GM23338 (cell line): ENCODE results near the gene SEC22A. TPM values are rescaled to one million over a fixed set of nuclear protein-coding genes. Genes with fewer than 3 reads are reported as not detected.

ENCODE experiments used
- ATAC-seq: fragments of 200-7000 bp; cut with Tn5 transposase; 3 replicates; pipeline ENCODE4 v1.9.1; 2020
- DNase-seq: peaks from one replicate; pipeline ENCODE4 v3.0.0-alpha.2; 2015; ENCODE audit warnings: low spot score
- H2AFZ ChIP-seq: fragments of 200-600 bp; sonication (generic); 2 replicates; pipeline ENCODE4 v1.8.0; 2016; ENCODE audit warnings: antibody characterized with exemption, mild to moderate bottlenecking, moderate library complexity
- H3F3A ChIP-seq: fragments of 200-600 bp; sonication (generic); replicated peaks from 2 replicates; pipeline ENCODE4 v1.8.0; 2017; ENCODE audit warnings: antibody characterized with exemption, mixed run types, low read depth
- H3K27ac ChIP-seq: fragments of 200-600 bp; sonication (generic); 2 replicates; pipeline ENCODE4 v1.6.1; 2016; ENCODE audit warnings: low read depth
- H3K27me3 ChIP-seq: fragments of 200-600 bp; sonication (generic); 2 replicates; pipeline ENCODE4 v1.8.0; 2016; ENCODE audit warnings: mild to moderate bottlenecking, mixed run types, moderate library complexity; ENCODE audit not compliant: insufficient read depth
- H3K36me3 ChIP-seq: fragments of 200-600 bp; sonication (generic); 2 replicates; pipeline ENCODE4 v1.8.0; 2016; ENCODE audit warnings: mild to moderate bottlenecking; ENCODE audit not compliant: insufficient read depth
- H3K4me1 ChIP-seq: fragments of 200-600 bp; sonication (generic); 2 replicates; pipeline ENCODE4 v1.8.0; 2016; ENCODE audit warnings: mild to moderate bottlenecking, moderate library complexity; ENCODE audit not compliant: insufficient read depth
- H3K4me2 ChIP-seq: fragments of 200-600 bp; sonication (generic); 2 replicates; pipeline ENCODE4 v1.7.1; 2017; ENCODE audit warnings: mixed run types
- H3K4me3 ChIP-seq: fragments of 200-600 bp; sonication (generic); 2 replicates; pipeline ENCODE4 v1.6.1; 2016; ENCODE audit warnings: mixed run types
- H3K79me2 ChIP-seq: fragments of 200-600 bp; sonication (generic); replicated peaks from 2 replicates; pipeline ENCODE4 v1.8.0; 2017; ENCODE audit warnings: mild to moderate bottlenecking; ENCODE audit not compliant: insufficient read depth
- H3K9me2 ChIP-seq: fragments of 200-600 bp; sonication (generic); 2 replicates; pipeline ENCODE4 v1.8.0; 2017; ENCODE audit not compliant: insufficient read depth
- H4K20me1 ChIP-seq: fragments of 200-600 bp; sonication (generic); replicated peaks from 2 replicates; pipeline ENCODE4 v1.8.0; 2017; ENCODE audit warnings: mild to moderate bottlenecking; ENCODE audit not compliant: insufficient read depth
- H3K27ac Mint-ChIP-seq: 2 replicates; pipeline ENCODE4 v1.8.0; 2020; ENCODE audit warnings: inconsistent platforms, mild to moderate bottlenecking, moderate library complexity, mixed read lengths
- H3K27me3 Mint-ChIP-seq: 3 replicates; pipeline ENCODE4 v1.8.0; 2022; ENCODE audit warnings: low read depth, mild to moderate bottlenecking, moderate library complexity, mixed read lengths, inconsistent platforms; ENCODE audit not compliant: insufficient read depth, poor library complexity
- H3K36me3 Mint-ChIP-seq: 3 replicates; pipeline ENCODE4 v1.8.0; 2021; ENCODE audit warnings: low read depth, mild to moderate bottlenecking, inconsistent platforms, moderate library complexity, mixed read lengths
- H3K4me1 Mint-ChIP-seq: 3 replicates; pipeline ENCODE4 v1.8.0; 2020; ENCODE audit warnings: mild to moderate bottlenecking, inconsistent platforms, mixed read lengths
- H3K4me3 Mint-ChIP-seq: 3 replicates; pipeline ENCODE4 v1.8.0; 2021; ENCODE audit warnings: moderate library complexity, mild to moderate bottlenecking, inconsistent platforms, mixed read lengths
- H3K9me3 Mint-ChIP-seq: 3 replicates; pipeline ENCODE4 v1.8.0; 2020; ENCODE audit warnings: moderate library complexity, mild to moderate bottlenecking, inconsistent platforms, mixed read lengths
- CREB1 ChIP-seq: fragments of 250-450 bp; sonication (Bioruptor Pico); IDR thresholded peaks from 2 replicates; pipeline ENCODE4 v1.5.0; 2020; ENCODE audit warnings: low read depth, mild to moderate bottlenecking, moderate library complexity
- CTCF ChIP-seq, 2 experiments: fragments of 200-600 bp in 1 of 2; sonication (generic) in 1 of 2; conservative IDR thresholded peaks; 2 replicates each; pipeline versions ENCODE4 v1.5.1 to v1.6.1; 2016 to 2017; ENCODE audit warnings: antibody characterized with exemption in 2 of 2, low read depth in 2 of 2, mild to moderate bottlenecking in 2 of 2, moderate library complexity in 1 of 2
- ETS1 ChIP-seq: IDR thresholded peaks from 2 replicates; pipeline ENCODE4 v1.6.1; 2016; ENCODE audit warnings: antibody characterized with exemption
- EZH2 ChIP-seq: fragments of 200-600 bp; sonication (generic); IDR thresholded peaks from one replicate; pipeline ENCODE4 v1.8.0; 2017; ENCODE audit warnings: antibody characterized with exemption, mild to moderate bottlenecking, low read depth; ENCODE audit not compliant: unreplicated experiment
- EZH2phosphoT487 ChIP-seq: fragments of 200-600 bp; sonication (generic); IDR thresholded peaks from one replicate; pipeline ENCODE4 v1.8.1; 2018; ENCODE audit warnings: antibody characterized with exemption; ENCODE audit not compliant: unreplicated experiment
- JUNB ChIP-seq: IDR thresholded peaks from one replicate; pipeline ENCODE4 v1.6.1; 2016; ENCODE audit warnings: antibody characterized with exemption; ENCODE audit not compliant: unreplicated experiment
- NANOG ChIP-seq: IDR thresholded peaks from 2 replicates; pipeline ENCODE4 v1.6.1; 2016; ENCODE audit warnings: antibody characterized with exemption, borderline replicate concordance
- POLR2AphosphoS5 ChIP-seq: IDR thresholded peaks from 2 replicates; pipeline ENCODE4 v1.6.1; 2016; ENCODE audit warnings: antibody characterized with exemption, low read depth
- REST ChIP-seq: IDR thresholded peaks from one replicate; pipeline ENCODE4 v1.6.1; 2018; ENCODE audit warnings: antibody characterized with exemption; ENCODE audit not compliant: unreplicated experiment
- STAT1 ChIP-seq: IDR thresholded peaks from one replicate; pipeline ENCODE4 v1.6.1; 2016; ENCODE audit warnings: antibody characterized with exemption; ENCODE audit not compliant: unreplicated experiment
- ZNF331 ChIP-seq: fragments of 250-450 bp; sonication (Bioruptor Pico); IDR thresholded peaks from 2 replicates; pipeline ENCODE4 v1.5.0; 2020; ENCODE audit warnings: low read depth, mild to moderate bottlenecking, moderate library complexity
- polyA plus RNA-seq: library from polyadenylated mRNA; unstranded; fragments of >200 nt; fragmentation: Nextera tagmentation; extraction: Ambion mirVana; gene quantifications from 2 replicates; pipeline ENCODE4 v1.2.1, GENCODE V29; 2016
- total RNA-seq: library from RNA; depleted of rRNA; stranded (reverse); fragments of >200 nt; shearing (Covaris generic); gene quantifications from 2 replicates; pipeline ENCODE4 v1.2.3, GENCODE V29; 2014

The SEC22A gene
- total and polyA plus RNA-seq, 2 experiments from 2014 or later = 11.2 to 24.1 TPM

DNA sequence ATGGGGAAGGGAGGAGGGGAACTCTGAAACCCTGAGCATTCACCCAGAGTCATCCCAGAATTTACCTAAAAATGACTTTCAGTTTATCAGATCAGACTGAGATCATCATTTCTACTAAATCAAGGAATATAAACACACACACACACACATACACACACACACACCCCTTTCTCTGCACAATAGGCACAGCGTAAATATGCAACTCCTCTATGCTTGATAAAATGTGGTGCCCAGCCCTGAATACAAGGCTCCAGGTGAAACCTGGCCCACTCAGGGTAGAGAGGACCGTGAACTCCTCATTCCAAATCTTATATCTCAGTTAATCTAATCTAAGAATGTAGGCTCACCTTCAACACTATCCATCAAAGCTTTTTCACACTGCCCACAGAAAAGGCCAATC, 31.8 kb upstream of the SEC22A start:
- Mint-ChIP-seq H3K9me3 (peaks cover 9% of the 10 kb centered on the region), H3K27ac (no peak overlapping the region), H3K36me3 (peaks cover 28% of the 10 kb centered on the region), H3K4me3 (no peak overlapping the region), H3K27me3 (peaks cover 3% of the 10 kb centered on the region), H3K4me1 (peaks cover 11% of the 10 kb centered on the region)
- DNase-seq (no peak), ATAC-seq (no peak)
- H3K4me3 ChIP-seq = no peak overlapping the region
- H3K27ac ChIP-seq = no peak overlapping the region
- no peak overlapping the region for H2AFZ ChIP-seq
- no peaks in the 10 kb centered on the region for H3K4me1 ChIP-seq
- H3K9me2 ChIP-seq = no peaks in the 10 kb centered on the region
- no peak overlapping the region for H3K4me2 ChIP-seq
- no peaks in the 10 kb centered on the region for H3F3A ChIP-seq
- no peaks in the 10 kb centered on the region for H3K27me3 ChIP-seq
- no peaks in the 10 kb centered on the region for H3K79me2 ChIP-seq
- peaks cover 8% of the 10 kb centered on the region; the same call in 1 of the 2 replicates for H3K36me3 ChIP-seq
- H4K20me1 ChIP-seq = no peaks in the 10 kb centered on the region
- TF ChIP-seq NANOG (no peak), STAT1 (no peak), EZH2phosphoT487 (no peak), ETS1 (no peak), CTCF (conservative IDR thresholded peaks at IDR 0.05; ENCODE audit: low read depth in 2 of 2) (no peak), CREB1 (no peak), POLR2AphosphoS5 (no peak), ZNF331 (CRISPR knock-in tag) (no peak)

GRCh38 chr3:123180791-123181190, 21.0 kb upstream of the SEC22A start:
- DNase-seq = no peak
- no peak for ATAC-seq
- H3K27me3 Mint-ChIP-seq = no peaks in the 10 kb centered on the region
- H3K27ac Mint-ChIP-seq = no peak overlapping the region
- Histone ChIP-seq H3K9me2 (no peaks in the 10 kb centered on the region), H2AFZ (no peak overlapping the region), H3K4me1 (no peaks in the 10 kb centered on the region), H4K20me1 (no peaks in the 10 kb centered on the region), H3K79me2 (no peaks in the 10 kb centered on the region), H3K4me2 (no peak overlapping the region), H3K27ac (no peak overlapping the region), H3K4me3 (no peak overlapping the region), H3K27me3 (no peaks in the 10 kb centered on the region), H3F3A (no peaks in the 10 kb centered on the region), H3K36me3 (no peaks in the 10 kb centered on the region)
- no peaks in the 10 kb centered on the region; the same call in 2 of the 3 replicates for H3K36me3 Mint-ChIP-seq
- H3K4me1 Mint-ChIP-seq = no peaks in the 10 kb centered on the region
- no peaks in the 10 kb centered on the region for H3K9me3 Mint-ChIP-seq
- H3K4me3 Mint-ChIP-seq = no peak overlapping the region
- TF ChIP-seq REST (no peak), JUNB (no peak), EZH2 (no peak)
